Hepatocyte (in vitro differentiated cells): ENCODE results near the gene RNF208. TPM values are rescaled to one million over a fixed set of nuclear protein-coding genes. Genes with fewer than 3 reads are reported as not detected.

Source experiments
- DNase-seq: peaks from one replicate; pipeline ENCODE4 v3.0.0-alpha.2; 2016; ENCODE audit warnings: low spot score
- H2AFZ ChIP-seq: fragments of 200-600 bp; sonication (generic); 2 replicates; pipeline ENCODE4 v1.6.0; 2016; ENCODE audit warnings: antibody characterized with exemption, mild to moderate bottlenecking
- H3K27ac ChIP-seq: fragments of 200-600 bp; sonication (generic); 2 replicates; pipeline ENCODE4 v1.5.1; 2016; ENCODE audit warnings: mild to moderate bottlenecking
- H3K27me3 ChIP-seq: fragments of 200-600 bp; sonication (generic); 2 replicates; pipeline ENCODE4 v1.6.1; 2016
- H3K36me3 ChIP-seq: fragments of 200-600 bp; sonication (generic); replicated peaks from 2 replicates; pipeline ENCODE4 v1.5.1; 2016; ENCODE audit warnings: low read depth; ENCODE audit not compliant: insufficient read depth
- H3K4me1 ChIP-seq: fragments of 200-600 bp; sonication (generic); 2 replicates; pipeline ENCODE4 v1.5.1; 2016; ENCODE audit warnings: mild to moderate bottlenecking, moderate library complexity; ENCODE audit not compliant: insufficient read depth
- H3K4me2 ChIP-seq: fragments of 200-600 bp; sonication (generic); 2 replicates; pipeline ENCODE4 v1.6.0; 2016
- H3K4me3 ChIP-seq: fragments of 200-600 bp; sonication (generic); 2 replicates; pipeline ENCODE4 v1.5.1; 2016; ENCODE audit warnings: mild to moderate bottlenecking
- H3K79me2 ChIP-seq: fragments of 200-600 bp; sonication (generic); 2 replicates; pipeline ENCODE4 v1.6.0; 2017; ENCODE audit warnings: mild to moderate bottlenecking
- H3K9me2 ChIP-seq: fragments of 200-600 bp; sonication (generic); replicated peaks from 2 replicates; pipeline ENCODE4 v1.6.0; 2017; ENCODE audit warnings: mild to moderate bottlenecking; ENCODE audit not compliant: insufficient read depth
- H3K9me3 ChIP-seq: fragments of 200-600 bp; sonication (generic); 2 replicates; pipeline ENCODE4 v1.5.1; 2016; ENCODE audit warnings: low read depth, mild to moderate bottlenecking
- H4K20me1 ChIP-seq: fragments of 200-600 bp; sonication (generic); 2 replicates; pipeline ENCODE4 v1.6.0; 2016; ENCODE audit warnings: mild to moderate bottlenecking; ENCODE audit not compliant: insufficient read depth, poor library complexity, severe bottlenecking
- CTCF ChIP-seq: fragments of 200-600 bp; sonication (generic); IDR thresholded peaks from 2 replicates; pipeline ENCODE4 v1.5.1; 2016; ENCODE audit warnings: antibody characterized with exemption, mild to moderate bottlenecking; ENCODE audit not compliant: poor library complexity
- EZH2 ChIP-seq: fragments of 200-600 bp; sonication (generic); IDR thresholded peaks from 2 replicates; pipeline ENCODE4 v1.6.1; 2016; ENCODE audit warnings: antibody characterized with exemption, mild to moderate bottlenecking, borderline replicate concordance
- EZH2phosphoT487 ChIP-seq: fragments of 200-600 bp; sonication (generic); IDR thresholded peaks from one replicate; pipeline ENCODE4 v1.6.1; 2018; ENCODE audit warnings: antibody characterized with exemption, mild to moderate bottlenecking, low read depth, moderate library complexity; ENCODE audit not compliant: unreplicated experiment, severe bottlenecking
- WGBS: methylation state at CpG from one replicate; pipeline ENCODE4 v1.1.6; 2016; ENCODE audit warnings: low lambda C conversion rate; ENCODE audit errors: missing lambda C conversion rate; 5-methylcytosine and 5-hydroxymethylcytosine counted together
- polyA plus RNA-seq: library from polyadenylated mRNA; unstranded; fragments of >200 nt; fragmentation: Nextera tagmentation; extraction: Ambion mirVana; gene quantifications from 2 replicates; pipeline ENCODE4 v1.2.1, GENCODE V29; 2016
- total RNA-seq: library from RNA; depleted of rRNA; stranded (reverse); fragments of >200 nt; gene quantifications from 2 replicates; pipeline ENCODE4 v1.2.3, GENCODE V29; 2014

The RNF208 gene
- total and polyA plus RNA-seq, 2 experiments from 2014 or later = 1.6 to 3.3 TPM

- Histone ChIP-seq H2AFZ (no peak overlapping the region), H3K4me2 (peak overlapping the region; percentile 87), H3K27ac (no peak overlapping the region), H3K36me3 (no peaks in the 10 kb centered on the region), H3K79me2 (peaks cover 51% of the 10 kb centered on the region), H4K20me1 (no peaks in the 10 kb centered on the region), H3K9me2 (no peaks in the 10 kb centered on the region), H3K4me3 (no peak overlapping the region), H3K27me3 (no peaks in the 10 kb centered on the region), H3K9me3 (no peaks in the 10 kb centered on the region), H3K4me1 (peaks cover 23% of the 10 kb centered on the region)
- no peak for DNase-seq
- 87% methylated on average over 7 of the region's 7 CpGs for WGBS
- TF ChIP-seq CTCF = no peak
- no peak for TF ChIP-seq EZH2
- no peak for TF ChIP-seq EZH2phosphoT487
These were observed 15.4 kb downstream of the RNF208 start for GRCh38 chr9:137206602-137207001.

GRCh38 chr9:137205126-137206069 lies 16.6 kb downstream of the RNF208 start, which contains the start of the genes NDOR1 and TMEM203:
NDOR1 (plus strand) TSS chr9:137205700; CDS start chr9:137205778, 78 bp downstream.
TMEM203 (minus strand) TSS chr9:137205648; CDS start chr9:137205414, 234 bp downstream.
- Histone ChIP-seq H4K20me1 (no peaks in the 10 kb centered on the region), H3K27ac (peak within 1 kb of the TSS; percentile 88), H3K36me3 (no peaks in the 10 kb centered on the region), H3K4me2 (peak within 1 kb of the TSS; percentile 87), H2AFZ (peak within 1 kb of the TSS; percentile 67), H3K4me1 (peaks cover 29% of the 10 kb centered on the region), H3K9me3 (no peaks in the 10 kb centered on the region), H3K79me2 (peaks cover 55% of the 10 kb centered on the region), H3K4me3 (peak within 1 kb of the TSS; percentile 83), H3K27me3 (no peaks in the 10 kb centered on the region), H3K9me2 (no peaks in the 10 kb centered on the region)
- no peak for TF ChIP-seq CTCF
- TF ChIP-seq EZH2 = no peak
- TF ChIP-seq EZH2phosphoT487 = no peak
- 1% methylated on average over 89 of the region's 98 CpGs for WGBS
- DNase-seq = peak; percentile 94

GRCh38 chr9:137204731-137205125 lies 17.3 kb downstream of the RNF208 start:
- Histone ChIP-seq H3K27ac (peak overlapping the region; percentile 88), H3K4me3 (peak overlapping the region; percentile 83), H3K9me2 (no peaks in the 10 kb centered on the region), H3K27me3 (no peaks in the 10 kb centered on the region), H4K20me1 (peaks cover 2% of the 10 kb centered on the region), H3K79me2 (peaks cover 56% of the 10 kb centered on the region), H3K36me3 (no peaks in the 10 kb centered on the region), H3K9me3 (no peaks in the 10 kb centered on the region), H3K4me1 (peaks cover 30% of the 10 kb centered on the region), H3K4me2 (peak overlapping the region; percentile 87), H2AFZ (peak overlapping the region; percentile 67)
- TF ChIP-seq EZH2 = no peak
- DNase-seq = no peak
- WGBS = 38% methylated on average over 21 of the region's 21 CpGs

GRCh38 chr9:137202966-137203365 lies 19.1 kb downstream of the RNF208 start:
- H3K4me1 ChIP-seq = peaks cover 47% of the 10 kb centered on the region

More at GRCh38 chr9:137202966-137203365, 19.1 kb downstream of the RNF208 start:
- Histone ChIP-seq H3K4me3 (no peak overlapping the region), H3K9me3 (no peaks in the 10 kb centered on the region), H3K36me3 (no peaks in the 10 kb centered on the region), H3K4me2 (peak overlapping the region; percentile 87), H4K20me1 (peaks cover 19% of the 10 kb centered on the region), H3K27me3 (no peaks in the 10 kb centered on the region), H2AFZ (no peak overlapping the region), H3K27ac (peak overlapping the region; percentile 65), H3K79me2 (peaks cover 74% of the 10 kb centered on the region), H3K9me2 (no peaks in the 10 kb centered on the region)
- DNase-seq = no peak
- 90% methylated on average over 8 of the region's 8 CpGs for WGBS
- TF ChIP-seq EZH2 (no peak), EZH2phosphoT487 (no peak), CTCF (no peak)
